ENCODE results near the gene BUB3.

Gene BUB3

GRCh38 chr10:123133541-123134342 is 20.5 kb upstream of the BUB3 start:
- no peak for DNase-seq (ENCODE audit: low read depth, low spot score)
- H3K9me3 ChIP-seq (ENCODE audit: low read depth, low read length): no peaks in the 10 kb centered on the region
- H3K27ac ChIP-seq: no peak overlapping the region
- H3K36me3 ChIP-seq (ENCODE audit: insufficient read depth, low read length): no peaks in the 10 kb centered on the region
- no peak overlapping the region for H3K4me3 ChIP-seq
- no peak overlapping the region for H3K9ac ChIP-seq (ENCODE audit: insufficient read length)
- TF ChIP-seq EZH2 (IDR thresholded peaks at IDR 0.05) (no peak), POLR2AphosphoS5 (IDR thresholded peaks at IDR 0.05; ENCODE audit: borderline replicate concordance, low read depth, low read length) (no peak), FOXP2 (optimal IDR thresholded peaks at IDR 0.05; ENCODE audit: control extremely low read depth, extremely low read length, insufficient read depth) (no peak)

- TF ChIP-seq POLR2AphosphoS5 (IDR thresholded peaks at IDR 0.05; ENCODE audit: borderline replicate concordance, low read depth, low read length): no peak
- no peak for TF ChIP-seq FOXP2 (optimal IDR thresholded peaks at IDR 0.05; ENCODE audit: control extremely low read depth, extremely low read length, insufficient read depth)
- TF ChIP-seq EZH2 (IDR thresholded peaks at IDR 0.05): no peak
- H3K4me3 ChIP-seq: no peak overlapping the region
- H3K27ac ChIP-seq: no peak overlapping the region
- no peaks in the 10 kb centered on the region for H3K36me3 ChIP-seq (ENCODE audit: insufficient read depth, low read length)
- DNase-seq (ENCODE audit: low read depth, low spot score): no peak
- H3K9ac ChIP-seq (ENCODE audit: insufficient read length): no peak overlapping the region
- no peaks in the 10 kb centered on the region for H3K9me3 ChIP-seq (ENCODE audit: low read depth, low read length)
These were observed 19.8 kb upstream of the BUB3 start for GRCh38 chr10:123134343-123134914.

- DNase-seq (ENCODE audit: low read depth, low spot score): no peak
- Histone ChIP-seq H3K9ac (ENCODE audit: insufficient read length) (no peak overlapping the region), H3K36me3 (ENCODE audit: insufficient read depth, low read length) (no peaks in the 10 kb centered on the region), H3K27ac (no peak overlapping the region), H3K4me3 (peak overlapping the region; percentile 56), H3K9me3 (ENCODE audit: low read depth, low read length) (no peaks in the 10 kb centered on the region)
- TF ChIP-seq POLR2AphosphoS5 (IDR thresholded peaks at IDR 0.05; ENCODE audit: borderline replicate concordance, low read depth, low read length) (no peak), EZH2 (IDR thresholded peaks at IDR 0.05) (no peak), FOXP2 (optimal IDR thresholded peaks at IDR 0.05; ENCODE audit: control extremely low read depth, extremely low read length, insufficient read depth) (no peak)
These were observed 19.2 kb upstream of the BUB3 start for GRCh38 chr10:123134915-123135414.

- Histone ChIP-seq H3K4me3 (peak within 1 kb of the TSS; percentile 56), H3K27ac (no peak within 1 kb of the TSS), H3K9me3 (ENCODE audit: low read depth, low read length) (no peaks in the 10 kb centered on the region), H3K9ac (ENCODE audit: insufficient read length) (no peak within 1 kb of the TSS), H3K36me3 (ENCODE audit: insufficient read depth, low read length) (no peaks in the 10 kb centered on the region)
- no peak for TF ChIP-seq FOXP2 (optimal IDR thresholded peaks at IDR 0.05; ENCODE audit: control extremely low read depth, extremely low read length, insufficient read depth)
- TF ChIP-seq EZH2 (IDR thresholded peaks at IDR 0.05): no peak
- TF ChIP-seq POLR2AphosphoS5 (IDR thresholded peaks at IDR 0.05; ENCODE audit: borderline replicate concordance, low read depth, low read length): no peak
- no peak for DNase-seq (ENCODE audit: low read depth, low spot score)
These were observed 18.6 kb upstream of the BUB3 start, which contains the start of gene HMX3 for GRCh38 chr10:123135415-123136141. TSS of gene HMX3 (plus strand) at chr10:123135970. CDS start at chr10:123136051, 81 bp downstream.

GRCh38 chr10:123136221-123136805 is 17.9 kb upstream of the BUB3 start:
- H3K9ac ChIP-seq (ENCODE audit: insufficient read length): no peak overlapping the region
- no peak for DNase-seq (ENCODE audit: low read depth, low spot score)
- no peak for TF ChIP-seq EZH2 (IDR thresholded peaks at IDR 0.05)
- no peak for TF ChIP-seq FOXP2 (optimal IDR thresholded peaks at IDR 0.05; ENCODE audit: control extremely low read depth, extremely low read length, insufficient read depth)
- no peak for TF ChIP-seq POLR2AphosphoS5 (IDR thresholded peaks at IDR 0.05; ENCODE audit: borderline replicate concordance, low read depth, low read length)
- H3K9me3 ChIP-seq (ENCODE audit: low read depth, low read length): no peaks in the 10 kb centered on the region
- H3K36me3 ChIP-seq (ENCODE audit: insufficient read depth, low read length): no peaks in the 10 kb centered on the region
- H3K27ac ChIP-seq: no peak overlapping the region
- no peak overlapping the region for H3K4me3 ChIP-seq

GRCh38 chr10:123136806-123137642 is 17.2 kb upstream of the BUB3 start:
- no peak overlapping the region for H3K9ac ChIP-seq (ENCODE audit: insufficient read length)
- H3K27ac ChIP-seq: no peak overlapping the region
- no peak overlapping the region for H3K4me3 ChIP-seq
- no peak for DNase-seq (ENCODE audit: low read depth, low spot score)
- no peaks in the 10 kb centered on the region for H3K36me3 ChIP-seq (ENCODE audit: insufficient read depth, low read length)
- H3K9me3 ChIP-seq (ENCODE audit: low read depth, low read length): no peaks in the 10 kb centered on the region
- TF ChIP-seq FOXP2 (optimal IDR thresholded peaks at IDR 0.05; ENCODE audit: control extremely low read depth, extremely low read length, insufficient read depth) (no peak), POLR2AphosphoS5 (IDR thresholded peaks at IDR 0.05; ENCODE audit: borderline replicate concordance, low read depth, low read length) (no peak), EZH2 (IDR thresholded peaks at IDR 0.05) (peak; percentile 87)

GRCh38 chr10:123139165-123139520 is 15.1 kb upstream of the BUB3 start:
- Histone ChIP-seq H3K9me3 (ENCODE audit: low read depth, low read length) (no peaks in the 10 kb centered on the region), H3K9ac (ENCODE audit: insufficient read length) (no peak overlapping the region), H3K27ac (no peak overlapping the region), H3K4me3 (no peak overlapping the region), H3K36me3 (ENCODE audit: insufficient read depth, low read length) (no peaks in the 10 kb centered on the region)
- TF ChIP-seq EZH2 (IDR thresholded peaks at IDR 0.05) (no peak), FOXP2 (optimal IDR thresholded peaks at IDR 0.05; ENCODE audit: control extremely low read depth, extremely low read length, insufficient read depth) (no peak), POLR2AphosphoS5 (IDR thresholded peaks at IDR 0.05; ENCODE audit: borderline replicate concordance, low read depth, low read length) (no peak)
- no peak for DNase-seq (ENCODE audit: low read depth, low spot score)
